Colonic mucosa (tissue), 4 donors: ENCODE measurements around the gene MICU2. TPM values are rescaled to one million over a fixed set of nuclear protein-coding genes. Genes with fewer than 3 reads are reported as not detected.

ENCODE experiments used
- DNase-seq: peaks from one replicate; pipeline ENCODE4 v3.0.0-alpha.2; 2020
- H3K27ac ChIP-seq: fragments of 200-600 bp; one replicate; pipeline ENCODE4 v1.8.0; 2021
- H3K27me3 ChIP-seq: fragments of 200-600 bp; one replicate; pipeline ENCODE4 v1.8.0; 2021
- H3K36me3 ChIP-seq: fragments of 200-600 bp; one replicate; pipeline ENCODE4 v1.8.0; 2021
- H3K4me1 ChIP-seq: fragments of 200-600 bp; one replicate; pipeline ENCODE4 v1.8.0; 2021; ENCODE audit warnings: mild to moderate bottlenecking
- H3K4me3 ChIP-seq: fragments of 200-600 bp; one replicate; pipeline ENCODE4 v1.8.0; 2021
- H3K9ac ChIP-seq, 2 donors: one replicate each; pipeline ENCODE4 v1.7.0; 2013; ENCODE audit warnings: control low read depth in 2 of 2, low read depth in 2 of 2, low read length in 2 of 2
- H3K9me3 ChIP-seq: fragments of 200-600 bp; one replicate; pipeline ENCODE4 v1.8.0; 2021
- intact Hi-C: fragments of 100-400 bp; cut with DNase I; formaldehyde crosslinking; loops from one replicate; pipeline ENCODE4 v1.14.1; 2022
- total RNA-seq, 2 donors: library from RNA; stranded (reverse); fragmentation: NEBNext Ultra II Directional in 1 of 2; extraction: Animal tissue kit (Norgen Biotek cat#: 25700) in 1 of 2; gene quantifications; one replicate each; pipeline ENCODE4 v1.2.1, GENCODE V29; 2021
- TF ChIP-seq, protein P1 (sequence below): fragments of 200-600 bp; IDR thresholded peaks from one replicate; pipeline ENCODE4 v1.8.0; 2022; ENCODE audit warnings: antibody characterized with exemption, mild to moderate bottlenecking
- donor health status: healthy.
- donor health status: DM: no; HTN: no; CAD: no.
- donor health status: DM: no; HTN: no; CAD: no.

Gene MICU2
- total RNA-seq, 2 donors from 2014 or later: 32.3 to 54.6 TPM

- Histone ChIP-seq H3K4me1 (no peaks in the 10 kb centered on the region), H3K36me3 (no peaks in the 10 kb centered on the region), H3K27ac (no peak overlapping the region), H3K4me3 (peak overlapping the region; percentile 14), H3K9ac (peak overlapping the region; percentile 33 to 55), H3K27me3 (no peaks in the 10 kb centered on the region), H3K9me3 (no peaks in the 10 kb centered on the region)
- intact Hi-C loops: loop anchor here (5.0 kb wide), 1 partner anchor 365 kb away; no protein-coding TSS in a partner anchor
- DNase-seq: peak; percentile 89
- TF ChIP-seq, protein P1, sequence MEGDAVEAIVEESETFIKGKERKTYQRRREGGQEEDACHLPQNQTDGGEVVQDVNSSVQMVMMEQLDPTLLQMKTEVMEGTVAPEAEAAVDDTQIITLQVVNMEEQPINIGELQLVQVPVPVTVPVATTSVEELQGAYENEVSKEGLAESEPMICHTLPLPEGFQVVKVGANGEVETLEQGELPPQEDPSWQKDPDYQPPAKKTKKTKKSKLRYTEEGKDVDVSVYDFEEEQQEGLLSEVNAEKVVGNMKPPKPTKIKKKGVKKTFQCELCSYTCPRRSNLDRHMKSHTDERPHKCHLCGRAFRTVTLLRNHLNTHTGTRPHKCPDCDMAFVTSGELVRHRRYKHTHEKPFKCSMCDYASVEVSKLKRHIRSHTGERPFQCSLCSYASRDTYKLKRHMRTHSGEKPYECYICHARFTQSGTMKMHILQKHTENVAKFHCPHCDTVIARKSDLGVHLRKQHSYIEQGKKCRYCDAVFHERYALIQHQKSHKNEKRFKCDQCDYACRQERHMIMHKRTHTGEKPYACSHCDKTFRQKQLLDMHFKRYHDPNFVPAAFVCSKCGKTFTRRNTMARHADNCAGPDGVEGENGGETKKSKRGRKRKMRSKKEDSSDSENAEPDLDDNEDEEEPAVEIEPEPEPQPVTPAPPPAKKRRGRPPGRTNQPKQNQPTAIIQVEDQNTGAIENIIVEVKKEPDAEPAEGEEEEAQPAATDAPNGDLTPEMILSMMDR: peak; percentile 97
These were observed 127.0 kb downstream of the MICU2 start for GRCh38 chr13:21476893-21477472.

- H3K9ac ChIP-seq: no peak overlapping the region
- H3K27ac ChIP-seq: no peak overlapping the region
- no peaks in the 10 kb centered on the region for H3K4me1 ChIP-seq
- H3K4me3 ChIP-seq: no peak overlapping the region
- H3K9me3 ChIP-seq: no peaks in the 10 kb centered on the region
- no peaks in the 10 kb centered on the region for H3K36me3 ChIP-seq
- H3K27me3 ChIP-seq: no peaks in the 10 kb centered on the region
- TF ChIP-seq, protein P1: no peak
- no peak for DNase-seq
- intact Hi-C loops: loop anchor here (5.0 kb wide), 1 partner anchor 363 kb away; no protein-coding TSS in a partner anchor
These were observed 128.9 kb downstream of the MICU2 start for GRCh38 chr13:21475115-21475514.

DNA sequence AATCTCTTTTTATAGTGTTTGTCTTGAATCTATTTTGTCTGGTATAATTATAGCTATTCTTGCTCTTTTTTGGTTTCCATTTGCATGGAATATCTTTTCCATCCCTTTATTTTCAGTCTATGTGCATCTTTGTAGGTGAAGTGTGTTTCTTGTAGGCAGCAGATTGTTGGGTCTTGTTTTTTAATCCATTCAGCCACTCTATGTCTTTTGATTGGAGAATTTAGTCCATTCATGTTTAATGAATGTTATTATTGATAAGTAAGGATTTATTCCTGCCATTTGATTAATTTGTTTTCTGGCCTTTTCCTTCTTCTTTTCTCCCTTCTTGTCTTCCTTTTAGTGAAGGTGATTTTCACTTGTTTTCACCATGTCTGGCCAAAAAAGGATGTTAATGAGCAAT is 133.2 kb downstream of the MICU2 start:
- TF ChIP-seq, protein P1: no peak
- Histone ChIP-seq H3K4me3 (no peak overlapping the region), H3K9me3 (no peaks in the 10 kb centered on the region), H3K27ac (no peak overlapping the region), H3K4me1 (no peaks in the 10 kb centered on the region), H3K27me3 (no peaks in the 10 kb centered on the region), H3K9ac (no peak overlapping the region), H3K36me3 (no peaks in the 10 kb centered on the region)
- intact Hi-C loops: no loop called here
- no peak for DNase-seq

GRCh38 chr13:21466527-21466926 is 137.4 kb downstream of the MICU2 start:
- H3K27me3 ChIP-seq: no peaks in the 10 kb centered on the region
- no peaks in the 10 kb centered on the region for H3K36me3 ChIP-seq
- H3K27ac ChIP-seq: no peak overlapping the region
- no peak for DNase-seq
- no peaks in the 10 kb centered on the region for H3K4me1 ChIP-seq
- H3K9ac ChIP-seq: no peak overlapping the region
- no peaks in the 10 kb centered on the region for H3K9me3 ChIP-seq
- intact Hi-C loops: loop anchor here (10.0 kb wide), 1 partner anchor 522 kb away; no protein-coding TSS in a partner anchor
- H3K4me3 ChIP-seq: no peak overlapping the region
- TF ChIP-seq, protein P1: no peak

GRCh38 chr13:21465710-21466160 is 138.2 kb downstream of the MICU2 start:
- TF ChIP-seq, protein P1: no peak
- H3K4me3 ChIP-seq: no peak overlapping the region
- DNase-seq: peak; percentile 25
- H3K36me3 ChIP-seq: no peaks in the 10 kb centered on the region
- intact Hi-C loops: loop anchor here (10.0 kb wide), 1 partner anchor 521 kb away; no protein-coding TSS in a partner anchor
- peak overlapping the region in 1 of 2 donors; percentile 40 for H3K9ac ChIP-seq
- no peaks in the 10 kb centered on the region for H3K9me3 ChIP-seq
- no peak overlapping the region for H3K27ac ChIP-seq
- H3K27me3 ChIP-seq: no peaks in the 10 kb centered on the region
- no peaks in the 10 kb centered on the region for H3K4me1 ChIP-seq
